Measurements from ENCODE around the gene MARK2. TPM values are rescaled to one million over a fixed set of nuclear protein-coding genes. Genes with fewer than 3 reads are reported as not detected.
A peak's percentile ranks its signal among the peaks of the same experiment; 100 is the strongest.

Gene MARK2
- total and polyA plus RNA-seq, 10 of the 15 experiments (the other 5 are each of a cell fraction or from before 2014, with no cell fraction given), result 0.19 to 29.5 (median 13.2) TPM

GRCh38 chr11:63871962-63872799, 33.3 kb downstream of the MARK2 start (continued):
- TF ChIP-seq E4F1 (IDR thresholded peaks at IDR 0.05; ENCODE audit: borderline replicate concordance, partially characterized antibody) (no peak), EGR1 (IDR thresholded peaks at IDR 0.05; ENCODE audit: borderline replicate concordance in 1 of 2, low read depth in 2 of 2, low read length in 2 of 2) (no peak), USF1 (IDR thresholded peaks at IDR 0.05; ENCODE audit: borderline replicate concordance, extremely low read length, insufficient read depth, low read depth, low read length) (no peak), IRF3 (IDR thresholded peaks at IDR 0.05) (no peak), SREBF1 (IDR thresholded peaks at IDR 0.05; ENCODE audit: low read length) (no peak), MEF2A (IDR thresholded peaks at IDR 0.05; ENCODE audit: insufficient read depth, low read depth, low read length) (no peak), RB1 (IDR thresholded peaks at IDR 0.05; ENCODE audit: borderline replicate concordance) (no peak), BRCA1 (IDR thresholded peaks at IDR 0.05; ENCODE audit: low read depth, low read length) (0 out of 2 replicates have a peak, but pooled peaks have one; percentile 14), USF2 (IDR thresholded peaks at IDR 0.05; ENCODE audit: borderline replicate concordance, low read depth, low read length) (no peak), SP1 (IDR thresholded peaks at IDR 0.05; ENCODE audit: low read depth, low read length) (no peak), NRF1 (conservative IDR thresholded peaks at IDR 0.05; ENCODE audit: low read depth, low read length) (no peak), JUND (IDR thresholded peaks at IDR 0.05; ENCODE audit: low read depth, low read length) (no peak), KAT2A (conservative IDR thresholded peaks at IDR 0.05; ENCODE audit: control insufficient read depth, low read depth, low read length) (no peak), MLLT1 (IDR thresholded peaks at IDR 0.05) (peak; percentile 32; the same call in 1 of the 2 replicates), ZNF274 (IDR thresholded peaks at IDR 0.05; ENCODE audit: insufficient read depth, insufficient read length) (no peak), ATF3 (IDR thresholded peaks at IDR 0.05; ENCODE audit: borderline replicate concordance, extremely low read depth, low read depth, low read length) (no peak), CHD4 (IDR thresholded peaks at IDR 0.05) (no peak), PKNOX1 (IDR thresholded peaks at IDR 0.05) (peak; percentile 82), CBX5 (IDR thresholded peaks at IDR 0.05; ENCODE audit: low read depth) (no peak), POU2F2 (IDR thresholded peaks at IDR 0.05; ENCODE audit: borderline replicate concordance, low read depth, low read length) (no peak; the same call in 2 of the 3 replicates)

Measured in GM12878 (cell line).